Measurements from ENCODE around the gene LARP1B.
"Not testable (repeated sequence)": the region's sequence is repeated elsewhere in the genome, so short reads cannot be mapped to it uniquely, and the experiment has no call there.

LARP1B gene

DNA sequence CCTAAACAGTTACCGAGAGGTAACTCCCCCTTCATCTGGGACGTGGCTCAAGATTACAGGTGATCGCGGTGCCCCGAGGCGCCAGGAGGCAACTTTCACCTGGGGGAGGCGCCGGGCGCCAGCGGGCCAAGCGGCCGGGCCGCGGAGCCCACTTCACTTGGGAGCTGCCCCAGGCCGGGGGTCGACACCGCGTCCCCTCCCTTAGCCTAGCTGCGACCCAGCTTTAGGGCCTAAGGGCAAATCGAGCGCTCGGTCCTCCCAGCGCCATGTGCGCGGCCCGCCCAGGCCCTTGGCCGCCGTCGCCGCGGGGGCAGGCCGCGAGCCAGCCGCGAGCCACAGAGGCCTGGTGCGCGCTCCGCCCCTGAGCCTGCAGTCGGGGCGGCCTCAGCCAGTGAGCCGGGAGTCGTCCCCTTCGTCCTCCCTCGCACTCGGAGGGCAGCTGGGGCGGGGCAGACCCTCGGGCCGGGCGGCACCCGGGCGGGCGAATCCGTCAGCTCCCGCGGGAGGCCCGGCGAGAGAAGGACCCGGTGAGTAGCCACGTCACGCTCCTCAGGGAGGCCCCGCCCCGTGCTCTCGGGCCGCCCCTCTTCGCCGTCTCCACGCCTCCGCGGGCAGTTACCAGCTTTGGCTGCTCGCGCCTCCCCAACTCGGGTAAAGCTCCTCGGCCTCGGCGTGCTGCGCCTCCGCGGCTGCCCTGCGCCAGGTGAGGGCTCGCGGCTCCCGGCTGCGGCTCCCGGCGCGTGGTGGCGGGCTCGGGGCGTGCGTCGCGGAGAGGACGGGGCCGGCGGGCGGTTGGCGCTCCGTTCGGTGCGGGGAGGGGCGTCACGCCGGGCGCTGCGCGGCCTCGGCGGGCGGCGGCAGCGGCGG is at the start of gene LARP1B:
LARP1B (plus strand) TSS at position 614 of the 867 bp plus-strand sequence. CDS start 13,640 bp downstream, outside the sequence.
- peak; percentile 95 for DNase-seq

DNA sequence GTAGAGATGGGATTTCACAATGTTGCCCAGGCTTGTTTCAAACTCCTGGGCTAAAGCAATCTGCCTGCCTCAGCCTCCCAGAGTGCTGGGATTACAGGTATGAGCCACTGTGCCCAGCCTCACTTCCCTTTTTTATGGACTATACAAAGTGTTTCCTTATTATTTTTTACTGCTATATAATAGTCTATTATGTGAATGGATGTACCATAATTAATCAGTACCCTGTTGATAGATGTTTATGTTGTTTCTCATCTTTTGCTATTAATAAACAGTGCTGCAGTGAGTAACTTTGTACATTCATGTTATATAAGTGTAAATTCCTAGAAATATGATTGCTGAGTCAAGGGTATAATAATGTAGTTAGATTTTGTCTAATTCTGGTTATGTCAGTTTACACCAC is 35.8 kb upstream of the LARP1B start:
- no peak for DNase-seq

DNA sequence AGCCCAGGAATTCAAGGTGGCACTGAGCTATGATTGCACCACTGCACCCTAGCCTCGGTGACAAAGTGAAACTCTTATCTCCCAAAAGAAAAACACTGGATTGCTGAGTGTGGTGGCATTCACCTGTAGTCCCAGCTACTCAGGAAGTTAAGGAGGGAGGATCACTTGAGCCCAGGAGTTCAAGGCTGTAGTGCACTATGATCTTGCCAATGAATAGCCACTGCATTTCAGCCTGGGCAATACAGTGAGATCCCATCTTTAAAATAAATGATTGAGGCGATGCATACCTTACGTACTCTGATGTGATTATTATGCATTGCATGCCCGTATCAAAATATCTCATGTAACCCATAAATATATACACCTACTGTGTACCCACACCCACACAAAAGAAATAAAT is 31.2 kb upstream of the LARP1B start:
- DNase-seq = no peak

DNA sequence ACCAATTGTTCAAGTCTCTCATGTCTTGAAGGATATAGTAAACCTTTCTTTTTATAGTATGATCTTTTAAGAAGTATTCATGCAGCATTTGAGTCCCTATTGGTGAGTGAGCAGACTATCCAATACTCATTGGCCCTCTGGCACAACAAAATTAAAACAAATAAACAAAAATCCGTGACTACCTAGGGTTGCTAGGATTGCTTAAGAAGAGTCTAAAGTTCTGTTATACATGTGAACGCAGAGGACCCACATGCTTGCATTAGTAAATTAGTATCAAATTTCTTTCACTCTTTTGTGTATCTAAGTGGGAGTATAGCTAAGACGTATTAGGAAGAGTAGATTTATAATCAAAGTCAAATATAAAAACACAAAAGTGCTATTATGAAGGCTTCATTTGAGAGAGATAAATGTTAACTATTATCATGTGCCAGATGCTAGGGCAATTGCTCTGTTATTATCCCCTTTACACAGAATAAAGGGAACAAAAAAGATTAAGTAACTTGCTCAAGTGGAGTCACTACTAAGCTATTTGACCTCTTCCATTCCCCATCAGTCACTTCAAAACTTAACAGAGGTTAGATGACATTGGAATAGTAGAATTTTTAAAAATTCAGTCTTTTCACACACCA is 29.2 kb upstream of the LARP1B start:
- DNase-seq = no peak

DNA sequence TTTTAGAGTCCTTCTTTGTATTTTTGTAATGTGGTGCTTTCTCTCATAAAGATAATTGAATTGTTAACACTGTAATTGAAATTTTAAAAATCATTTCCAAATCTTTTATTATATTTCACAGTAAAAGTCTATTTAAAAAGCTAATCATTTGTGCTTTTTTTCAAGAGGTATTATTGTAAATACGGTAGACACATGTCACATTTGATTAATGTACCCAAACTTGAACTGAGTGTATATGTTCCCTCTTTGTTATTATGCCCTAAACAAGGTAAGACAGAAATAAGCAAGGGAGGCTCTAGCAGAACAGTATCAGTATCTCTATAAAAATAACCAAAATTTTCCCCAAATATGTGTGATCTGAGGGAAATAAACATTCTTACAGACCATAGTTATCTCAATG is 21.5 kb upstream of the LARP1B start:
- DNase-seq = no peak

DNA sequence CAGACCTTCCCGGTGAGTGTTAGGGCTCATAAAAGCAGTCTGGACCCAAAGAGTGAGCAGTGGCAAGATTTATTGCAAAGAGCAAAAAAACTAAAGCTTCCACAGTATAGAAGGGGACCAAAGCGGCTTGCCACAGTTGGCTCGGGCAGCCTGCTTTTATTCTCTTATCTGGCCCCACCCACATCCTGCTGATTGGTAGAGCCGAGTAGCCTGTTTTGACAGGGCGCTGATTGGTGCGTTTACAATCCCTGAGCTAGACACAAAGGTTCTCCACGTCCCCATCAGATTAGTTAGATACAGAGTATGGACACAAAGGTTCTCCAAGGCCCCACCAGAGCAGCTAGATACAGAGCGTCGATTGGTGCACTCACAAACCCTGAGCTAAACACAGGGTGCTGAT is 14.1 kb upstream of the LARP1B start:
- DNase-seq = not testable (repeated sequence)

DNA sequence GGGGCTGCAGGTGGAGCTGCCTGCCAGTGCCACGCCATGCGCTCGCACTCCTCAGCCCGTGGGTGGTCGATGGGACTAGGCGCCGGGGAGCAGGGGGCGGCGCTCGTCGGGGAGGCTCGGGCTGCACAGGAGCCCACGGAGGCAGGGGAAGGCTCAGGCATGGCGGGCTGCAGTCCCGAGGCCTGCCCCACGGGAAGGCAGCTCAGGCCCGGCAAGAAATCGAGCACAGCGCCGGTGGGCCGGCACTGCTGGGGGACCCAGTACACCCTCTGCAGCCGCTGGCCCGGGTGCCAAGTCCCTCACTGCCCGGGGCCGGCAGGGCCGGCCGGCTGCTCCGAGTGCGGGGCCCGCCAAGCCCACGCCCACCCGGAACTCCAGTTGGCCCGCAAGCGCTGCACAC is 13.6 kb upstream of the LARP1B start:
- not testable (repeated sequence) for DNase-seq

DNA sequence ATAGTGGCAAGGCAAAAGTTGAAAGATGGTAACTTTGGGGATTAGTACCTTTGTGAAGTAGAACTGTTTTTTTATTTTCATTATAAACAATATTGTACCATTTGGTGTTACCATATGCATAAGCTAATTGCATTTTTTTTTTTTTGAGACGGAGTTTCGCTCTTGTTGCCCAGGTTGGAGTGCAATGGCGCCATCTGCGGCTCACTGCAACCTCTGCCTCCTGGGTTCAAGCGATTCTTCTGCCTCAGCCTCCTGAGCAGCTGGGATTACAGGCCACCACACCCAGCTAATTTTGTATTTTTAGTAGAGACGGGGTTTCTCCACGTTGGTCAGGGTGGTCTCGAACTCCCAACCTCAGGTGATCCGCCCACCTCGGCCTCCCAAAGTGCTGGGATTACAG is 9.9 kb upstream of the LARP1B start:
- not testable (repeated sequence) for DNase-seq

DNA sequence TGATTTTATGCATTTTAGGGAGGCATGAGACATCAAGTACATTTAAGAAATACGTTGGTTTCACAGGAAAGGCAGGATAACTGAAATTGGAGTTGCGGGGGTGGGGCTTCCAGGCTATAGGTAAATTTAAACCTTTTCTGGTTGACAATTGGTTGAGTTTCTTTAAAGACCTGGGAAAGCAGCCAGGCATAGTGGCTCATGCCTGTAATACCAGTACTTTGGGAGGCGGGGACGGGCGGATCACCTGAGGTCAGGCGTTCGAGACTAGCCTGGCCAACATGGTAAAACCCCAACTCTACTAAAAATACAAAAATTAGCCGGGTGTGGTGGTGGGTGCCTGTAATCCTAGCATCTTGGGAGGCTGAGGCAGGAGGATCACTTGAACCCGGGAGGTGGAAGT is 6.2 kb upstream of the LARP1B start:
- not testable (repeated sequence) for DNase-seq

DNA sequence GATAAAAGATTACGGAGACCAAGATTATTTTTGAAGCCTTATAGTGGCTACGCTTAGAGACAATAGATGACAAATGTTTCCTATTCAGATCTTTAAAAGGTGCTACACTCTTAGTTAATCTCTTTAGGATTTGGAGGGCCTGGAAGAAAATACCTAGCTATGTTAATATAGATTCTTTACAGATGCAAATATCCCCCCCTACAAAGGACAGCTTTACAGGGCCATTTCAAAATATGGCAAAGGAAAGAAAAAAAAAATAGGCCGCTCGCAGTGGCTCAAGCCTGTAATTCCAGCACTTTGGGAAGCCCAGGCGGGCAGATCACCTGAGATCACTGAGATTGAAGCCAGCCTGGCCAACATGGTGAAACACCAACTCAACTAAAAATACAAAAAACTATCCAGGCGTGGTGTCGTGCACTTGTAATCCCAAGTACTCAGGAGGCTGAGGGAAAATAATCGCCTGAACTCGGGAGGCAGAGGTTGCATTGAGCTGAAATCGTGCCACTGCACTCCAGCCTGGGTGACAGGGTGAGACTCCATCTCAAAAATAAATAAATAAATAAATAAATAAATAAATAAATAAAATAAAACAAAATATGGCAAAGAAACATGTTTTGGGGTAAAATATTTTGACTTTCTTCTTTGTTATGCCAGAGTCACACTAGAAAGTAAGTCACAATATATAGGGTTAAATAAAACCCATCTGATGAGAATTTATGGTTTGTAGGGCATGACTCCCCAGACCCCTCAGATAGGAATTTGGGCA is 5.5 kb upstream of the LARP1B start:
- DNase-seq = not testable (repeated sequence)

DNA sequence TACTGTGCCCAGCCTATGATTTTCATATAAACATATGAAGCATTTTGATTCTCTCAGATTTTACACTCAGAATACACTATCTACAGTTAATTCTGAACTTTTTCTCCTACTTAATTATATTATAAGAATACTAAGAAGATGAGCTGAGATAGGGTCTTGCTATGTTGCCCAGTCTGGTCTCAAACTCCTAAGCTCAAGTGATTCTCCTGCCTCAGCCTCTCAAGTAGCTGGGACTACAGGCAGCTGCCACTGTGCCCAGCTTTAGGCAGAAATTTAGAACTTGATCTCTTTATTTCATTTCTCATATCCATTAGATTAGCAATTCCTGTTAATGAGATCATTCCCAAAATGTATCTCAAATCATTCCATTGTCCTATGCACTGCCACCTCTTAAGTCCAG is 4.7 kb upstream of the LARP1B start:
- no peak for DNase-seq

DNA sequence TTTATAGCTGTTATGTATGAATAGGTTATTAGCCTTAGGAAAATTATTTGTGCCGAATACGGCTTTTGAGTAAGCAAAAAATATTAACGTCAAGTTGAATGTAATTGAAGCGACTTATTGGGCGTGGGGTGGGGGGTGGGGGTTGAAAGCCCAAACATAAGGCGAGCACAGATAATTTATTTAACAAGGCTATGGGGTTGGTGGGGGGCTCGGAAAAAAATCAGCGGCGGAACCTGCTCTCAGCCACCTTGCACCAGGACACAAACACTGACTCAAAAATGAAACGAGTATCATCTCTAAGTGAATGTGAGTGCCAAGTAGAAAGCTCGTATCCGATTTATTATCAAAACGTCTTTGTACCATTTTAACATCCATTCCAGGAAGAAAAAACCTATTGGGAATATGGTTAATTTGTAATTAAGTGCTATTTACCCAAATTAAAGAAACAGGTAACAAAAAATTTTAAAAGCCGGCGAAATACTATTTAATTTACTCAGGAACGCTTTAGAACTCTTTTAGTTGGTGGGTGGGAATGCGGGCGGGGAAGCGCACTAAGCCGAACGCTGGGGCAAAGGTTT is 902 bp upstream of the LARP1B start:
- no peak for DNase-seq

DNA sequence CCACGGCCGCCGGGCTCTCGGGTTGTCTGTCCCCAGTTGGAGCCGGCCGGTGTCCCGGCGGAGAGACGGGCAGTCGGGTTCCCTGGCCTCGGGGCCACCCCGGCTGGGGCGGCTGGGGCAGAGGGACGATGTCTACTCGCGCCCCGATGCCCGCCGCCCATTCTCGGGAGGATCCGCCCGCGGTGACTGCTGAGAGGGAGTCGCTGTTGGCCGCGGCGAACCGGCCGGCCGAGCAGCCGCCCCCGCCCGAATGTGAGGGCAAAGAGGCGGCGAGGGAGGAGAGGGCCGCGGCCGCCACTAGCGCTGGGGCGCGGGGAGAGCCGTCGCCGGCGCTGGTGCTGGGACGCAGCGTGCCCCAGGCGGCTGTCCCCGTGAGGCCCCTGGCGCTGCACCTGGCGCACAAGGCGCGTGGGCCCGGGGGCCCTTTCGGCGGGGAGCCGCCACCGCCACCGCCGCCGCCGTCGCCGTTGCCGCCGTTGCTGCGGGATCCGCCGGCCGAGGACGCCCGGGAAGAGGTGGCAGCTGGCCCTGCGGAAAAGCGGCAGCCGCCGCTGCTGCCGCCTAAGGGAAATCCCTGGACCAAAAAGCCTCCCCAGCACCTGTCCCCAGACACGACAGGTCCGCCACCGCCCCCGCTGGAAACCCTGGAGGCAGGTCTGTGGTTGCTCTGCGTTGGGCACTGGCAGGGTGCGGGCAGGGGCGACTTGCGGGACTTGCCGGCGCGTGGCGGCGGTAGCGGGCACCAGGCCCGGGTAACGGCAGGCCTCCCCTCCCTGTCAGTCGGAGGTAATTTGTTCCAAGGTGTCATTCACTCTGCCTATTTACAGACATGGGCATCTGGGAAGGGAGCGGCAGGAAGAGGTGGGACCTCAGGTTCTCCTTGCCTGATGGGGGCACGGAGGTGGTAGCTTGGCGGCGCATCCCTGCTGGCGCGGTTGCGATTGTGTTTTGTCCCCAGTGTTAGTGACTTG is 739 bp downstream of the LARP1B start:
- DNase-seq = peak; percentile 23

DNA sequence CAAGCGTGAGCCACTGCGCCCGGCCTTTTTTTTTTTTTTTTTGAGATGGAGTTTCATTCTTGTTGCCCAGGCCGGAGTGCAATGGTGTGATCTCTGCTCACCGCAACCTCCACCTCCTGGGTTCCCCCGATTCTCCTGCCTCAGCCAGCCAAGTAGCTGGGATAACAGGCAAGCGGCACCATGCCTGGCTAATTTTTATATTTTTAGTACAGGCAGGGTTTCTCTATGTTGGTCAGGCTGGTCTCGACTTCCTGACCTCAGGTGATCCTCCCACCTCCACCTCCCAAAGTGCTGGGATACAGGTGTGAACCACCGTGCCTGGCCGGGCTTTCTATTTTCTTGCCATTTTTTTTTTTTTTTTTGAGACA is 5.3 kb downstream of the LARP1B start:
- not testable (repeated sequence) for DNase-seq

DNA sequence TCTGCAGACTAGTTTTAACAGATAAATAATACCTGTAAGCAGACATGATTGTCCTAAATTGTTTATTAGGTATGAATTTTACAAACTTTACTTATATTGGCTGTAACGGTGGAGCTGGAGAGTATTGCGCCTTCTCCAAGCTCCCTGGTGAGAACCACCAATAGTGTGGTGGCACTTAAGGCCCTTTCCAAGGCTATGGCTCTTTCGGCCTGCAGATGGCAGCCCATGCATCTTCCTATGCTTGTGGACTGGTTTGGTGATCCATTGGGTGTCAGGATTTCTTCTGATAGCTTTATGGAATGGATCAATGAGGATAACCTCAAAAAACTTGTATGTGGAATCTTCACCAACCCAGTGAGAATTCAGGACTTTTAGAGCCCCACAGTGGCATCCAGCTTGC is 7.8 kb downstream of the LARP1B start:
- no peak for DNase-seq

DNA sequence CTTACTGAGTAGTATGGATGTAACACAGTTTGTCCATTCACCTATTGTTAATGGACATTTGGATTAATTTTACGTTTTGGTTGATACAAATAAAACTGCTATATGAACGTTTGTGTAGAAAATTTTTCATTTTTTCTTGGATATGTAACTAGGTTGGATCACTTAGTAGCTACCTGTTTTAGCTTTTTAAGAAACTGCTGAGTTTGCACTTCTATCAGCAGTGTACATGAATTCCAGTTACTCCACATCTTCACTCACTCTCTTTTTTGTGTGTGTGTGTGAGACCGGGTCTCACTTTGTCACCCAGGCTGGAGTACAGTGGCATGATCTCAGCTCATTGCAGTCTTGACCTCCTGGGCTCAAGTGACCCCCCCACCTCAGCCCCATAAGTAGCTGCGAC is 15.4 kb downstream of the LARP1B start:
- DNase-seq = no peak

DNA sequence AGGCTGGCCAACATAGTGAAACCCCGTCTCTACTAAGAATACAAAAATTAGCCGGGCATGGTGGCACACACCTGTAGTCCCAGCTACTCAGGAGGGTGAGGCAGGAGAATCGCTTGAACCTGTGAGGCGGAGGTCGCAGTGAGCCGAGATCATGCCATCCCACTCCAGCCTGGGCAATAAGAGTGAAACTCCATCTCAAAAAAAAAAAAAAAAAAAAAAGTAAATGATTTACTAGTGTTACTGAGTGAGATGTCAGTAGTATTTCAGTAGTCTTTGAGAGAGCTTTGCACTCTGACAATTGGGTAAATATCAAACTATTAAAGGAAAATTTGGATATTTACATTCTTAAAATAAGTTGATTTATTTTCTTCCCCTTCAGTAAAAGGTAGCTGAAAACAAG is 34.2 kb downstream of the LARP1B start:
- not testable (repeated sequence) for DNase-seq

DNA sequence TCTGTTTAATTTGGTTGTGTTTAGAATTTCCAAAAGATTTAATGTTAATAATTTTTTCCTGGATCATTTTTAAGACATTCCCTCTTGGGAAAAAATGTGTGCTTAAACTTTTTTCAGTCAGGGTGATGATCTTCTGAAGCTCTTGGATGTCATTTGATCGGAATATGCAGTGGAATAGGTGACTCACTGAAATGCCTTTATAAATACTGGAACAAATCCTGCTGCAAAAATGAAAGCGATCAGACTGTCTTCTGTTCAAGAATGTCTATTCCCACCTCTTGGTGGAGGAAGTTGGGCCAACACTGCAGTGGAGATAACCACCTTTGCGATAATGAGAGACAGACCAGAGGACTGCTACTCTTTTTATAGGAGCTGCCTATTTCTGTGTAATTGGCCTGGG is 46.7 kb downstream of the LARP1B start:
- no peak for DNase-seq

DNA sequence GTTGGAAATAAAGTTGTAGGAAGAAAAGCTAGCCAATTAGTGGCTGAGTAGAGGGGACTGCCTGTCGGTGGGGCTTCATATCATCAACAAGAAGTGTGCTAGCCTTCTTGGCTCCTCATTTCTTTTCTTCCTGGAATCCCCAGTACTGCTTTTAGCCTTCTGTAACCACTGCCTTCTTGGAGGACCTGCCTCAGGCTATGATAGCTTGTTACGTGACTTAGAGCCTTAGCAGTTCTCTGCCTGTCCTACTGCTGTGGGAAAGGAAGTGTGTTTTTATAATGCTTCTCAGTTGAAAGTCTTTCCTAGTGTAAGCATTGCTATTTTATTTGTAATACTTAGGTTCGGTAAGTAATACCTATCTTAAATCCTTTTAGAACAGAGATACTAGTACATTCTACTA is 61.9 kb downstream of the LARP1B start:
- no peak for DNase-seq

DNA sequence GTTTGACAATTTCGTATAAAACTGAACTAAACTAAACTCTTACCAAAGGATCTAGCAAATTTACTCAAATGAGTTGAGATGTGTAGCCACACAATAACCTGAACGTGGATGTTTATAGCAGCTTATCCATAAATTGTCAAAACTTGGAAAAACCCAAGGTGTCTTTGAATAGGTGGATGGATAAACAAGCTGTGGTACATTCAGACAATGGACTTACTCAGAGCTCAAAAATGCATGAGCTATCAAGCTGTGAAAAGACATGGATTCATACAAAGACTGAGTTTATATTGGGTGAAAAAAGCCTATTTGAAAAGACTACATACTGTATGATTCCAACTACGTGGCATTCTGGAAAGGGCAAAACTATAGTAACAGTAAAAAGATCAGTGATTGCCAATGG is 69.5 kb downstream of the LARP1B start:
- no peak for DNase-seq

DNA sequence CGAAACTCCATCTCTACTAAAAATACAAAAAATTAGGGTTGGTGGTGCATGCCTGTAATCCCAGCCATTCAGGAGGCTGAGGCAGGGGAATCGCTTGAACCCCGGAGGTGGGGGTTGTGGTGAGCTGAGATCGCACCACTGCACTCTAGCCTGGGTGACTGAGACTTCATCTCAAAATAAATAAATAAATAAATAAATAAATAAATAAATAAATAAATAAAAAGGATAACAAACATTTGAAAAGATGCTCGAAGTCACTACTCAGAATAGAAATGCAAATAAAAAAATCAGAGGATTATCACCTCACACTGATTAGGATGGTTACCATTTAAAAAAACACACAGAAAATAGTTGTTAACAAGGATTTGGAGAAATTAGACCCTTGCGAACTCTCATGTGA is 73.8 kb downstream of the LARP1B start:
- no peak for DNase-seq

DNA sequence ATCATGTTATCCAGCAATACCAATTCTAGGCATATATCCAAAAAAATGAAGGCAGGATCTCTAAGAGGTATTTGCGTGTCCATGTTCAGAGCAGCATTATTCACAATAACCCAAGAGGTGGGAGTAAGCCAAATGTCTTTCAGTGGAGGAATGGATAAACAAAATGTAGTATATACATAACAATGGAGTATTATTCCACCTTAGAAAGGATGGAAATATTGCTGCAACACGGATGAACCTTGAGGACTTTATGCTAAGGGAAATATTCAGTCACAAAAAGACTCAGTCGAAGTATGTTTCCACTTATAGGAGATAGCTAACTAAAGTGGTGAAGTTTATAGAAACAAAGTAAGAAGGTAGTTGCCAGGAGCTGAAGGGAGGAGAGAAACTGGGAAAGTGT is 74.3 kb downstream of the LARP1B start:
- DNase-seq = no peak

All from NCI-H226 (cell line).